Fibroblast of skin of right quadriceps (primary cell): Measurements from ENCODE around the gene MIR17HG.

Experiments used
- DNase-seq: peaks from one replicate; pipeline ENCODE4 v3.0.0-alpha.2; 2013

Gene MIR17HG

DNA sequence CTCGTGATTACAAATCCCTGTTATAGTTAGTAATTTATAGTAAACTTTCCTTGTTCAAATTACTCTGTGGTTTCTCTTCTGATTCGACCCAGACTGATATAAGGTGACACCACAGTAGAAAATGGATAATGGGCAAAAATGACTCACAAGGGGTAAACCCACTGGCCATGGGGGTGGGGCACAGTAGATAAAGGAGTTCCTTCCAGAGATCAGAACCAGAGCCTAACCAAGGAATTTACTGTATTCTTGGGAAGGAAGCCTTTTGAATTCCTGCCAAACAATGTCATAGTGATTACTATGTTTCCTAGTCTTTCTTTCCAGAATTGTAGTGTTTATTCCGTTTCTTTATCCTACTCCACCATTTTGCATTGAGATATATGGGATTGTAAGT, 21.9 kb downstream of the MIR17HG start:
- DNase-seq = peak; percentile 83

DNA sequence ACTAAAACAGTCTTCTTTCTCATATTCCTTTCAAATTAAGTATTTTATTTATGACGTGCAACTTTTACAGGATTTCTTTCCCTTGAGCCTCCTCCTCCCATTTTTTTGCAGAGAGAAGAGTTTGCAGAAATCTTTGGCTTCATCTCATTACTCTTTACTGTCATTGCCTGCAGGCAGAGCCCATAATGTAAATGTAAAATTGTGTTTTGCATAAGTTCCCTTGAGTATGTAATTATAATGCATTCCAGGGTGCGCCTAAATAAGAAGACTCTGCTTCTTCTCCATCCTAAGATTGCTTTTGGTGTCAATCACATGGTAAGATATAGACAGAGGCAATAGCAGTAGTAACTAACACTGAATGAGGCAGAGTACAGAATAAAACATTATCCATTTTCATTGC, 23.0 kb downstream of the MIR17HG start:
- no peak for DNase-seq

DNA sequence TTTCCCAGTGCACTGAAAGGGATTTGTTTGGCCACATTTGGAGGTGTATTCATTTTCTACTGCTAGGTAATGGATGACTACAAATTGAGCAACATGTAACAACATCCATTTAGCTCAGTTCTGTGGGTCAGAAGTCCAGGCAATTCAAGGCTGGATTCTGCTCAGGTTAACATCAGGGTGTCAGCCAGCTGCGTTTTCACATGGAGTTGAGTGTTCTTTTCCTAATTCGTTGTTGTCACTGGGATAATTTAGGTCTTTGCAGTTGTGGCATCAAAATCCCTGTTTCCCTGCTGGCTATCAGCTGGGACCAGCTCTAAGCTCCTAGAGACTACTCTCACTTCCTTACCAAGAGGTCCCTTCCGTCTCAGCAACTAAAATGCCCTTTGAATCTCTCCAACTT, 25.4 kb downstream of the MIR17HG start:
- no peak for DNase-seq

DNA sequence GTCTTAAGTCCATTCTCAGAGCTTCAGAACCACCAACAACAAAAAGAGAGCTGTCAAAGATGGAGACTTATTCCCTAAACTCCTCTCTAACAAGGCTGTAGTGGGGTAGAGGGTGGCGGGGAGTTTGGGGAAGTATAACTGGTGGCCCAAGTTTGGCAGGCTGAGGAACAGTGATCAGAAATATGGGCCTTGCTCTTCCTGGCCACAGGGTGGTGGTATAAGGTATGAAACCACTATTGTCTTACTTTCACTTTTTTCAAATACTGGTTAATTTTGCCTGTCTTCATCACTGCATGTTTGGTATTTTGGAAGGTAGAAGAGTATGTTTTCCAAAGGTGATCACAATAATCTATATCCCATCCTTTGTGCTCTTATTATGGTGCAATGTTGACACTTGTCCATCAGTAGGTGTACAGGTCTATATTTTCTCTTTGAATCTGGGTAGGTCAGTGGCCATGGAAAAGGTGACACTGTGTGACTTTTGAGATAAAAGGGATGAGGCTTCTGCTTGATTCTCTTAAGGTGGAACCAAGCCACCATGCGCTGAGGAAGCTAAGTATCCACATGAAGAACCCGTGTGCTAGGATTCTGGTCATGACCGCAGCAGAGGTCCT, 27.7 kb downstream of the MIR17HG start:
- DNase-seq = peak; percentile 10

DNA sequence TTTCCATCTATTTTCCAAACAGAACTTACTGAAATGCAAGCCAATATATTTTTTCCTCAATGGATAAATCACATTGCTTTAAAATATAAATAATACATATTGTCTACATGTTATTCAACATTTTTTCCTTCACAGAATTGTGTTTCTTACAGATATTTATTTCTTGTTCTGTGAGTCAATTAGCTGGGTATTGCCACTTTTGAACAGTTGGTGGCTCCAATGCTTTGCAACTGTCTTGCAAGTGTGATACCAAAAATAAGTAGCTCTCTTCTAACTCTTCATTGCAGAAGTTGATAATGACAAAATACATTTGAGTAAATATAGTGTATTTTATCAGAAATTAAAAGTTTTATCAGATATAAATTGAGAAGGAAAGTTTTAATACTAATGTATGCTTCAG, 33.9 kb downstream of the MIR17HG start:
- DNase-seq = peak; percentile 30

DNA sequence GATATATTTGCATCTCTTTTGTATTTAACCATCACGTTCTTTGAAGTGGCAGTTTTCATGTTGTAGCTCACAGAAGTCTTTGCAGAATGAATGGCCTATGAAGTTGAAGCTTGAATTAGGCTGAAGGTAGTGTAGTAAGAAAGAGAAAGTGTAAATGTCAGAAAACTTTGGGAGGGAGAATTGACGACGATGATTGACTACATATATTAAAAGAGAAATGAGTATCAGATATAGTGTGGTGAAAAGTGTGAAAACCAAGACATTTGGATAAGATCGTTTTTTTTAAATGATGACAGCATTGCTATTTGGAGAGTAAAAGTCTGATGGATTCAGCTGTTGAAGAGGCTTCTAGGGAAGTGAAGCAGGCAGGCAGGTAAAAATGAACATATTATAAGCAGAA, 36.3 kb downstream of the MIR17HG start:
- no peak for DNase-seq

DNA sequence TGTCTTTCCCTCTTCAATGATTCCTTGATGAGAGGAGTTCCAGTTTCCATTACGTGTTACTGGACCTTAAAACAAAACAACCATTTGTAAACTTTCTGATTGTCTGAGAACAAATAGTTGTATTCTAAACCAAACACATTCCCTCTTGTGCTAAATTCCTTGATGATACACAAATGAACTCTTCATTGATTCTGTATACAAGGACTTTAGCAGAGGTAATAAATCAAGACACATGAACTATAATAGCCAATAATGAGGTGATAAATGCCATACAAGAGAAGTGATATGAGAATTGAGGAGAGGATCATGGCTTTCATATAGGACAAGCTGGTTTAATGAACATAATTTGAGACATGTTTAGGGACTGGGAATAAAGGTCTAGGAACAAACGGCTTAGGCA, 37.4 kb downstream of the MIR17HG start:
- DNase-seq = no peak

DNA sequence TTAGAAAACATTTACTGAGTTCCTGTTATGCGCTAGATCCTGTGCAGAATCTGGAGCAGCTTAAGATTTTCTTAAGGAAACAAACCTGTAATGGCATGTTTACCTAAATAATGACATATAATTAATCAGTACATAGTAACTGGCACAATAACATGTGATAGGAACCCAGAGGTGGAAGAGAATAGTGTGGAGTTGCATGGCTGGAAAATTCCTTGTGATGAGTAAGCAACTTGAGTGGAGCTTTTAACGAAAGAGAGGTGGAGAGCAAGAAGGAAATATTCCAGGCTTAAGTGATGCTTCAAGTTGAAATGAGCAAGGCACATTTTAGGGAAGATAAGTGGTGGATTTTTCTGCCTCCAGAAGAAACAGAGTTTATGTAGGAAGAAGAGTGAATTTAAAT, 41.7 kb downstream of the MIR17HG start:
- DNase-seq = no peak

DNA sequence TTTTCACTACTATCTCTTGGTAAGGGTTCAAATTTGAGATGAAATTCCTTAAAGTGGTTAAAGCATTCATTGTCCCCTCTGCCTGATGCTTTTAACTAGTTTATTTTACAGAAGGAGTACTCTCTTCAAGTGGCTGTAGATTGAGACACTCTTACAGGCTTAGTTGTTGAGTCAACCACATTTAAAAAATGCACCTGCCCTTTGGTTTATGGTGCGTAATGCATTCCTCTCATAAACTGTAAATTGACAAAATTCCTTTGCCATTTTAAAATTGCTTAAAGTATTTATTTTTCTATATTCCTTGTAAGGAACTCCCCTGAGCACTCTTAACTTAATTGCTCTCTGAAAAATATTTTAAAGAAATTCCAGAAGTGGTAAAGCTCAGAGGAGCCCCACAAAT, 50.1 kb downstream of the MIR17HG start:
- DNase-seq = no peak

DNA sequence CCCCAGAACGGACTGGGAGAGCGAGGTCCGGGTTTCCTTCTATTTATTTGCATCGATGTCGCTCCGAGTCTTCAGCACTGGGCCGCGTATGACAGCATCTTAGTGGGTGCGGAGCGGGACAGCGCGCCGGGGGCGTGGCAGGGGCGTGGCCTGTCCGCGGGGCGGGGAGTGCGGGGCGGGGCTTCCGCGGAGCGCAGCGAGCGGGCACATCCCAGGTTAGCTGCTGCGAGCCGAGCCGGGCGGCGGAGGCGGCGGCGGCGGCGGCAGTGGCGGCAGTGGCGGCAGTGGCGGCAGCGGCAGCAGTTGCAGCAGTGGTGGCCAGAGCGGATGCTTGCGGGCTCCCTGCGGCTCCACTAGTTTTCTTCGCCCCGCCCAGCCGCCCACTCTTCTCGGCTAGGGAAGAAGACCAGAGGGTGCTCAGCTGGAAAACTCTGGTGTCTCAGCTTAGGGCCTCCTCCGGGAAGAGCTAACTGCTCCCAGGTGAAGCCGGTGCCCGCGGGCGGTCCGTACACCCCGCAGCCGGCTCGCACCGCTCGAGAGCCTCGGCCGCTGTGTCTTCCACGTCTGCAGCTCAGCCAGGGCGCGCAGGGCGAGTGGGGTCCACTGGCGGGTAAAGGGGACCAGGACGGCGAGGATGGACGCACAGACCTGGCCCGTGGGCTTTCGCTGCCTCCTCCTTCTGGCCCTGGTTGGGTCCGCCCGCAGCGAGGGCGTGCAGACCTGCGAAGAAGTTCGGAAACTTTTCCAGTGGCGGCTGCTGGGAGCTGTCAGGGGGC, 51.1 kb downstream of the MIR17HG start, which contains the start of gene GPC5:
Gene GPC5 (plus strand): TSS at position 209 of the 776 bp plus-strand sequence.
- DNase-seq = peak; percentile 59

DNA sequence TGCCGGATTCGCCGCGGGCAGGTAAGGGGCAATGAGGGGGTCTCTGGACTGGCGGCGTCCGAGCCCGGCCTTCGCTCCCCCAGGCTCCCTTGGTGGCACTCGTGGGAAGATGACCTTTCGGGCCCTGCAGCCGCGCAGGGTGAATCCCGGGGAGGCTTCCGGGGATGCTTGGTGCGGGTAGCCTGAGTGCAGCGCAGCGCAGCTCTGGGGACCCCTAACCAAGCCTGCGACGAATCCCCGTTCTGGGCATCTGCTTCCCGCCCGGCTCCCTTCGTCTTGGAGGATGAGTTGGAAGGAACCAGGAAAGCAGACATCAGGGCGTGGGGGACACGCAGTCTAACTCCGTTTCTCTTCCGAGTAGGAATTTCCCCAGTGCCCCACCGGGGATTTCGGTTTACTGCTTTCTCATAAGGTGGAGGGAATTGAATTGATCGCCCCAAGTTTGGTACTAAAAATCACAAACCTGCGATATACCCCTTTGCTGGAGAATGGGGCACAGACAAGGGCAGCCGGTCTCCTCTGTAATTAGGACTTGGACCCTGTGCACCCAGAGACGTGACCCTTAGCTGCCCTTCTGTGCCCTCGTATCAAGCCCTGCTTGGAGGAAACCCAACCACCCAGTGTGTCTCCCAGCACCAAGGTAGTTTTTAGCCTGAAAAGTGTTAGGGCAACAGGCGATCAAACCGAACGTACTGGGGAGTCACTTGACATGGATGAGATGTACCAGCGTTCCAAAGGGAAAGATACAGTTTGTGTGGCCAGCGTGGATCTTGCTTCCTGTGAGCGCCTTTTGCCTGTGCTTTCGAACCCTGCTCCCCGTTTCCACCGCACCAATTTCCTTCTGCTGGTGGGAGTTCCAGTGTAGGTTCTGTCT, 51.9 kb downstream of the MIR17HG start:
- no peak for DNase-seq

DNA sequence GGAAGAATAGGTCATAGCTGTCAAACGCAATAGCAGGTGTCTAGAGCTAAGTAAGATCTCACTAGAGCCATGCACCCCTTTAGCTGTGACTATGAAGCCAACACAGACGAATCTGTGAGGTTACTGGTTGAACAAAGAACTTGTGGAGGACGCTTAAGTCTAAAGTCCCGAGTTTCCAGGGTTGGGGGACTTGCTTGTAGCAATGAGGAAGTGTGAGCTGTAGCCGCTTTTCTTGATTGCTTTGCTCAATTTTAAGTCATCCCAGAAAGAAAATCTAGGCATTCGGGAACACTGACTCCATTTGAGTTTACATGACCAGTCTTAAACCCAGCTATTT, 52.5 kb downstream of the MIR17HG start:
- DNase-seq = no peak

DNA sequence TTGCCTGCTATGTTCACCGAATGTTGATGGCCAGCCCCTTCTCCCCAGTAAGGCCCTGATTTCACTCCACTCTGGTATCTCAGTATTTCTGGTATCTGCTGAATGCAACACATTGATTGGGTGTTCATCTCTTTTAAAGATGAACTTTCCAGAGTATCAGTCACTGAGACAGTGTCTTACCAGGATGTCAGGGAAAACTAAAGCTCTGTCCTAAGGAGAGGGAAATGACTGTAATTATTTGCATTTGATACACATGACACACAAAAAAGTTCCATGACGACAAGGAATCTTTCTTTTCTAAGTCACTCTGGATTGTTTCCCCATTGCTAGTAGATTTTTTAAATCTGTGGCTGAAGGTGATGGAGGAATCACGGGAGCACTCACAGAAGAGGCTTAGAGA, 53.2 kb downstream of the MIR17HG start:
- DNase-seq = no peak

DNA sequence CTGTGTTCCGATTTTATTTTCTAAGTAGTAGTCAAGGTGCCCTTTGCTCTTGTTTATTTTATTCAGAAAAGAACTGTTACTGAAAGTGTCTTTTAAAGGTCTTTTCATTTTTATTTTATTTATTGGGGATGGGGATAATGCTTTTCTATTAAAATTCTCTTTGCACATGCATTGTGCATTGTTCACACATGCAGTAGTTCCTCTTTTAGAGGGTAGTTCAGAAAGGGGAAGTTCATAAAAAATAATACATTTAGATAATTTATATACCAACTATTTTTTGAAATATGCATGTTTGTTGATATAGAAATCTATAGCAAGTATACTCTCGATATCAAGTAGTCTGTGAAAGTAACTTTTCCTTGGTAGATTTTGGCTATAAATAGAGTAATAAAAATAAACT, 54.4 kb downstream of the MIR17HG start:
- DNase-seq = no peak
